SK-MEL-5 (cell line): Measurements from ENCODE around the gene CHIT1. TPM values are rescaled to one million over a fixed set of nuclear protein-coding genes. Genes with fewer than 3 reads are reported as not detected.

Source experiments
- DNase-seq: peaks from one replicate; pipeline ENCODE4 v3.0.0-alpha.2; 2016; ENCODE audit warnings: low read depth, low spot score
- in situ Hi-C: cut with HindIII; loops from 2 replicates; pipeline ENCODE4 v1.10.0; 2016; ENCODE audit warnings: low sequenced_read_pairs, high pct_unique_total_duplicates, low pct_unique_long_range_greater_than_20kb
- total RNA-seq: library from RNA; depleted of rRNA; stranded (reverse); fragments of >200 nt; shearing (Covaris generic); gene quantifications from 2 replicates; pipeline ENCODE4 v1.2.3, GENCODE V29; 2014

The CHIT1 gene
- total RNA-seq, 1 experiment from 2014 or later, result not detected

DNA sequence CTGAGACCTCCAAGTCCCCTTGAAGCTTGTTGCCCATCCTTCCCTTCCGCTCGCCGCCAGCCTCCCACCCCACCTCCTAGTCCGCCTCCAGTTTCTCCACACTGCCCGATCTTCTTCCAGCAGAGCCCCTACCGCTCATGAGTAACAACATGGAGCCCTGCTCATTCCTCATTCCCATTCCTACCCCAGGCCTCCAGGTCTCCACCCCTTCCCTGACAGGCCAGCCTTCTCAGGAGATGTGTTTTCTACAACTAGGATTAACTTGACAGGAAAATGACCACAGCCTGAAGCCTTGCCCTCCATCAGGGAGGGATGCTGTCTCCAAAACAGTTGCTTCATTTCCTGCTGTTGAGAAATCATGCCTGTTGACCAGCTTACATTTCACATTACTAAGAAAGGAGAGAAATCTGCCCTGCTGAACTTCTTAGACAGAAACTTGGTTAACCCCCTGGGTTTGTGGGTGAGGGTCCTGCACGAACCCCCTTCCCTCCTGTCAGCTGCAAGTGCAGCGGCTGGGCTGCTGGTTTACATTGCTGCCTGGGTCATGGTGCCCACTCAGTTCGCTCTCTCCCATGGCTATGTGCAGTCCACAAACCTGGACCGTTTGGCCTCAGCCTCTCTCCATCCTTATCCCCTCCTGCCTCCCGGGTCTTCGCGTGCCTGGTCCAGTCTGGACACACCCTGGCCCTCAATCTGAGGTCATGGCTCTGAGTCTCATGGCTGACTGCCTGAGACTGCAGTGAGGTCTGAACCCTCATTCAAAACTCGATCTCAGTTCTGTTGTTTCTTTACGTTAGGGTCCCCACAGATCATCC, 26.8 kb downstream of the CHIT1 start:
- in situ Hi-C loops, result no loop called here
- DNase-seq, result no peak

GRCh38 chr1:203201516-203202205, 27.8 kb downstream of the CHIT1 start:
- in situ Hi-C loops, result no loop called here
- DNase-seq, result no peak

- in situ Hi-C loops, result no loop called here
- DNase-seq, result no peak
These were observed 28.6 kb downstream of the CHIT1 start for GRCh38 chr1:203200916-203201315.

DNA sequence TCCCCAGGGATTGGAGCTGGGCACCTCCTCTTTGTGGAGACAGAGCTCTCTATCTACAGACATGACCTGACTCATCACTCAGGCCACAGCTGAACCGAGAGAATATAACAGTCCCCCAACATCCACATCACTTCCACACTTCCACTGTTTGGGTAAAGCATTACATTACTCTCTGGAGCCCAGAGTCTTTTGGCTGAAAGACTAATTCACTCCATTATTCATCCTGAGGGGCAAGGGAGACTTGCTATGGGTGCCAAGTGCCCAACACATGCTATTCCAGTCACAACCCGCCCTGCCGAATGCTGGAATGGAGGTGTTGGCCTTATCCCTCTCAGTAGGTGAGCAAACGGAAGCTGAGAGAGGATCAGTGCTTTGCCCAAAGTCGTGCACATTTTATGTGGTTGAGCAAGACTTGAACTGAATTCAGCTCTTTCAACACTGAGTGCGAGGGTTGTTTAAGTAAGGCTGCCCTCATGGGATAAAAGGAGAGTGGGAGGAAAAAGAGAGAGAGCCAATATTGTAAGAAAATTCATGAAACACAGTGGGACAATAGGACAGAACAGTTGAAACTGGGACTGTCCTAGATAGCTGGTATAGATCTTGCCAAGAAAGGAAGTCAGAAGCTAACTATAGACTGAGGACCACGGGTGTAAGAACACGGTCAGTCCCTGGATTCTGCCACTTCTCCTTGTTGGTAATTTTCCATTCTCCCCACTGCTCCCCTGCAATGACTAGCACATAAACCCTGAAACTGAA, 29.5 kb downstream of the CHIT1 start:
- no peak for DNase-seq
- in situ Hi-C loops, result no loop called here

- in situ Hi-C loops, result no loop called here
- no peak for DNase-seq
These were observed 30.0 kb downstream of the CHIT1 start for GRCh38 chr1:203199481-203199815.

DNA sequence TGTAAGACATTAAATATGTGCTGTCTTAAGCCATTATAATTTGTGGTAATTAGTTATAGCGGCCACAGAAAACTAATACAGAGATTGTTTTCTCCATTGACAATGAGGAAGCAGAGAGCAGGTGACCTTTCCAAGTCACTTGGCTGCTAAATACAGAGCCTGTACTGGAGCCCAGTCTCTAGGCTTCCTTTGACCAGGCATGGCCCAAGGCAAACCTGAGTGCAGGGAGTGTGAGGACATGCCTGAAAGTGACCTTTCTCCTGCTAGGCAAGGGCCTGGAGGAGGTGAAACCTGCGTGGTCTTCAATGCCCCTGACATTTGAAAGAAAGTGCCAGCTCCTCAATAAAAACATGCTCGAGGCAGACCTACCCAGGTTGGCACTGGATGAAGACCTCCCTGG, 30.5 kb downstream of the CHIT1 start:
- DNase-seq, result no peak
- in situ Hi-C loops, result no loop called here

- peak; percentile 40 for DNase-seq
- in situ Hi-C loops, result no loop called here
These were observed 31.8 kb downstream of the CHIT1 start for GRCh38 chr1:203197625-203198024.

DNA sequence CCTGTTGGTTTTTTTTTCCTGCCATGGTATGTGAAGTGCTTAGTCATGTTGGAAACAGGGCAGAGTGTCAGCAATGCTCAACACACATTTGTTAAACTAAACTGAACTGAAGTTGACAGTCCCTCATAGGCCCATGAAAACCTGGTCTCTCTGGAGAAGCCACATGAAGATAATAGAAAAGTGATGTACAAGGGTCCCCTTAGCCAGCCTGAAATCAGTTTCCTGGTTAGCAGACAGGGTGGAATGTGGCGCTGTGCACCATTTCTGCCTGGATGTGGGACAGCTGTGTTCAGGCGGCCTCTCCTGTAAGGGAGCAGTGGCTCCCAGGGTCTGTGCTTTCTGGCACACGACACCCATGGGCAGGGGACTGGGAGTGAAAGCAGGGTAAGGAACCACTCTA, 33.1 kb downstream of the CHIT1 start:
- no peak for DNase-seq
- in situ Hi-C loops, result no loop called here

GRCh38 chr1:203190949-203191348, 38.5 kb downstream of the CHIT1 start:
- in situ Hi-C loops, result no loop called here
- DNase-seq, result no peak

DNA sequence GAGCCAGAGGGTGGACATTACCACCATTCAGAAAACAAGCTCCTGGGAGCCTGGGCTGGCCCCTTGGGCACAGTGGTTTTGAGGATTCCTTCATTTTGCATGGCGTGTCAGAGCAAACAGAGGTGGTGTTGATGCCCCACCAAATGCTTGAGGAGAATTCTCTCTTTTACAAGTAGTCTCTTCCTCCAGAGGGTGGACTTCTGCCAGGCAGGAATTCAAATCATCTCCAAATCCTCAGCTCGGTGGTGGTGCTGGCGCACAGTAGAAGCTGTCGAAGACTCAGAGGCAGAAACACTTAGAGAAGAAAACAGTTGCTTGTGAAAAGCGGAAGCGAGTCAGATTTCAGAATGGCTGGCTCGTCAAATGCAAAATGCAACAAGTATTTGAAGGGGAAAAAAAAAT, 39.5 kb downstream of the CHIT1 start:
- in situ Hi-C loops, result no loop called here
- peak; percentile 94 for DNase-seq

DNA sequence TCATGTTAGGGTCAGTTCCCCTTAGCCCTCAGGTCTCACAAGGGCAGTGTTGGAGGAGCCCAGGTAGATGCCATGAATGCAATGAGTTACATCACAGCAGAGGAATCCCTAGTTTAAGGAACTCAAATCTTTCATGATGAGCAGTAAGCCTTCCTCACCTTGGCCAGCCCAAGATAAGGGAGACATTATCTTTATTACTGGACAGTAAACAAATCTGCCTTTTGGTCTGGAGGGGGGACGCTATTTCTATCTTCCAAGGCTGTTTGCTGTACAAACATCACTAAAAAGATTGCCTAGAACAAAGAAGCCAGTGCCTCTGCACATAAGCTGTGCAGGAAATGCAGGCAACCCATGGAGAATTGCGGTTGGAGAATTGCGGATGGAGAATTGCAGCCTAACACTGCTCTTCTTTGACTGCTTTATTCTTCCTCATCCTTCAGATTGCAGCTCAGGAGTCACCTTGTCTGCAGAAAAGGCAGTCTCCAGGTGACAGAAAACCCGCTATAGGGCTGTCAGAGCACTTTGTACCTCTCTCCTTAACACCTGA, 40.7 kb downstream of the CHIT1 start:
- in situ Hi-C loops, result no loop called here
- no peak for DNase-seq

GRCh38 chr1:203187689-203188264, 41.7 kb downstream of the CHIT1 start:
- in situ Hi-C loops, result no loop called here
- DNase-seq, result no peak

DNA sequence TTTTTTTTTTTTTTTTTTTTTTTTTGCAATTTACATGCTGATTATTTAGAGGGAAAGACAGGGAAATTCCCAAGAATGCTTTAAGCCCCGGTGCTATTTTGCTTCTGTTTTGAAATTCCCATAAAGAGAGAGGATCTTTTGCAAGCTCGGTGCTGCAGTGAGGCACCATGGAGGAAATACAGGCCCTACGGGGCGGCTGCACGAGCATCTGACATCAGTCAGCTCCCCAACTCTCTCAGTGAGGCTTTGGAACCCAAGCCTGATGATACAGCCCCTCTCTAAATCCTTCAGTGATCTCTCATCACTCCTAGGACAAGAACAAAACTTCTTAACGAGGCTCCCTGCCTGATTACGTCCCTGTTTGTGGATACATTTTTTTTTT, 42.2 kb downstream of the CHIT1 start:
- DNase-seq, result no peak
- in situ Hi-C loops, result no loop called here

DNA sequence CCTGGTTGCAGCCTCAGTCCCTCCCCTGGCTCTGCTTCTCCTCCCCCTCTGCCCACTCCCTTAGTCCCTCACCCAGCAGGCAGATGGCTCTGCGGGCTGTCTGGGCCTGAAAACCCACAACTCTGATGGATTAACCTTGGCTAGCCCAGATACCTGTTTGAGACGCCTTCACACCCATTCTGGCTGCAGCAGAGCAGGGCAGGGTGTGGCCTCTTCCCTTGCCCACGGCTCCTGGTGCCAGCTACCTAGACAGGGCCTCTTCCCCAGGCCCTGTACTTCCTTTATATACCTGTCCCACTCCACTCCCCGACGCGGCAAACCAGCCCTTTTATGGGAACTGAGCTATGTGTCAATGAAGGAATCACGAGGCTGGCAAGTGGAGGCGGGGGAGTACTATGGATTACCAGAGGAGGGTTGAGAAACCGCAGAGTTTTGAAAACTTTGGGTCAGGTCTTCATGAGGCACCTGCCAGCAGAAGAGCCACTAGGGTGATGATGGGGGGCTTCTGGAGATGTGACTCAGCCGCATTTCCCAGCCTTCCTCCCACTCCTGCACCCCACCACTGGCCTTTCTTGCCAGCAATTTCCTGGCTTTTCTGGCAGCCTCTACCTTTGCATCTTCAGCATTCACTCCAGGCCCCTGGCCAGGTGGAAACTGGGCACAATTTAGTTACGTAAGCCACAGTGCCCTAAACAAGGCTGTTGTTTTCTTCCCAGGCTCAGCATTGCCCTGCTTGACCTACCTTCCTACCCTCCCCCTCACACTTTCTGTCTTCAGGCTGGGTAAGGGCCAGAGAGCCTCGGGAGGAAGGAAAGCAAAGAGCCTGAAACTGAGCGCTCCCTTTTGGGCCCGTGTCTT, 42.8 kb downstream of the CHIT1 start, which contains the start of gene CHI3L1:
Gene CHI3L1 (minus strand): TSS at position 259 of the 858 bp plus-strand sequence. CDS start 81 bp downstream, at position 178.
- in situ Hi-C loops, result no loop called here
- DNase-seq, result no peak

DNA sequence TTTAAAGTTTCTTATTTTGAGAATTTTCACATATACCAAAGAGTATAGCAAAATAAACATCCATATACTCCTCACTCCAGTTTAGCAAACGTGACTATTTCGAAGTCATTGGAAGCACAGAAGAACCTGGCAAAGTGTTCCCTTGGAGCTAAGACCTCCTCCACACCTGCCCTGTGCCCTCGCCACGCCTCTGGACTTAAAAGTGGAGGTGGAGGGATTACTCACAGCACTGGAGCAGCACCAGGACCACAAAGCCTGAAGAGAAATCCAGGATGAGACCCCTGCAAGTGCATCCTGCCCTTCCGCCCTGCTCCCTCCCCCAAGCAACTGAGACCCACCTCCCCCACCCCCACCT, 43.4 kb downstream of the CHIT1 start:
- DNase-seq, result no peak
- in situ Hi-C loops, result no loop called here

DNA sequence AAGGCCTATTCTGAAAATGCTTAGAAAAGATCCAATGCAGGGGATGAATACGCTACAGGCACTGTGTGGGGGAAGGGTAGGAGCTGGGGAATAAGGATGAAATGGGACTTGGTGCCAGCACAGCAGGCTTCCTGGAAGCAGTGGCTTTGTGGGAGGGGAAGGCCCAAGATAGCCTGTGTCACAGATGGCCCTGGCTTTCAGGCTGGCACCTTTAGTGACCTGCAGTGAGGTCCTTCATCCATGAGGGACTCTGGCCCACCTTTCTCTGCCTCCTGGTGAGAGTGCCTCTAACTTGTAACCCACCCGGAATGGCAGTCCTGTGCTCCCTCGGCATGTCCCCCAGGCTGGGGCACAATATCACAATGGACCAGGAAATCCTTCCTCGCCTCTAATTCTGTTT, 43.9 kb downstream of the CHIT1 start:
- in situ Hi-C loops, result no loop called here
- no peak for DNase-seq

- in situ Hi-C loops, result no loop called here
- no peak for DNase-seq
These were observed 44.4 kb downstream of the CHIT1 start for GRCh38 chr1:203185061-203185461.
